ENCODE measurements around the gene FCHSD2.
"Not testable (repeated sequence)": the region's sequence is repeated elsewhere in the genome, so short reads cannot be mapped to it uniquely, and the experiment has no call there.

Gene FCHSD2

GRCh38 chr11:73002214-73002613, 139.9 kb downstream of the FCHSD2 start:
- no peak for DNase-seq

GRCh38 chr11:73001615-73002014, 140.5 kb downstream of the FCHSD2 start:
- no peak for DNase-seq

- DNase-seq: no peak
Observed at GRCh38 chr11:72998676-72999075, 143.4 kb downstream of the FCHSD2 start.

GRCh38 chr11:72996959-72997358, 145.2 kb downstream of the FCHSD2 start:
- DNase-seq: no peak

GRCh38 chr11:72989727-72990126, 152.4 kb downstream of the FCHSD2 start:
- DNase-seq: no peak

- no peak for DNase-seq
Observed at GRCh38 chr11:72988821-72989220, 153.3 kb downstream of the FCHSD2 start.

GRCh38 chr11:72985645-72986044, 156.5 kb downstream of the FCHSD2 start:
- DNase-seq: no peak

- no peak for DNase-seq
Observed at GRCh38 chr11:72984453-72985077, 157.6 kb downstream of the FCHSD2 start.

- DNase-seq: no peak
Observed at GRCh38 chr11:72983560-72983959, 158.6 kb downstream of the FCHSD2 start.

GRCh38 chr11:72981971-72982685, 160.0 kb downstream of the FCHSD2 start:
- DNase-seq: no peak

- no peak for DNase-seq
Observed at GRCh38 chr11:72981080-72981479, 161.0 kb downstream of the FCHSD2 start.

- DNase-seq: not testable (repeated sequence)
Observed at GRCh38 chr11:72977782-72978181, 164.3 kb downstream of the FCHSD2 start.

- not testable (repeated sequence) for DNase-seq
Observed at GRCh38 chr11:72976522-72976892, 165.6 kb downstream of the FCHSD2 start.

GRCh38 chr11:72975778-72976521, 166.2 kb downstream of the FCHSD2 start:
- DNase-seq: no peak

- DNase-seq: no peak
Observed at GRCh38 chr11:72974487-72975205, 167.5 kb downstream of the FCHSD2 start.

GRCh38 chr11:72972496-72973128, 169.5 kb downstream of the FCHSD2 start:
- no peak for DNase-seq

- no peak for DNase-seq
Observed at GRCh38 chr11:72971192-72971967, 170.7 kb downstream of the FCHSD2 start.

GRCh38 chr11:72970557-72971118, 171.5 kb downstream of the FCHSD2 start:
- no peak for DNase-seq

- no peak for DNase-seq
Observed at GRCh38 chr11:72969894-72970335, 172.2 kb downstream of the FCHSD2 start.

- no peak for DNase-seq
Observed at GRCh38 chr11:72968390-72968789, 173.7 kb downstream of the FCHSD2 start.

GRCh38 chr11:72965672-72966071, 176.4 kb downstream of the FCHSD2 start:
- DNase-seq: no peak

GRCh38 chr11:72962717-72963116, 179.4 kb downstream of the FCHSD2 start:
- DNase-seq: no peak
